AG09319 (cell line): ENCODE data around the gene SLC35F6.
A peak's percentile ranks its signal among the peaks of the same experiment; 100 is the strongest.

Source experiments
- DNase-seq: peaks from one replicate; pipeline ENCODE4 v3.0.0-alpha.2; 2010; ENCODE audit warnings: low read depth; ENCODE audit errors: extremely low read depth
- TF ChIP-seq, protein P1 (sequence below): IDR thresholded peaks from 2 replicates; pipeline ENCODE4 v1.5.1; 2011; ENCODE audit warnings: low read depth, mild to moderate bottlenecking, inconsistent platforms, low read length, moderate library complexity

The SLC35F6 gene

DNA sequence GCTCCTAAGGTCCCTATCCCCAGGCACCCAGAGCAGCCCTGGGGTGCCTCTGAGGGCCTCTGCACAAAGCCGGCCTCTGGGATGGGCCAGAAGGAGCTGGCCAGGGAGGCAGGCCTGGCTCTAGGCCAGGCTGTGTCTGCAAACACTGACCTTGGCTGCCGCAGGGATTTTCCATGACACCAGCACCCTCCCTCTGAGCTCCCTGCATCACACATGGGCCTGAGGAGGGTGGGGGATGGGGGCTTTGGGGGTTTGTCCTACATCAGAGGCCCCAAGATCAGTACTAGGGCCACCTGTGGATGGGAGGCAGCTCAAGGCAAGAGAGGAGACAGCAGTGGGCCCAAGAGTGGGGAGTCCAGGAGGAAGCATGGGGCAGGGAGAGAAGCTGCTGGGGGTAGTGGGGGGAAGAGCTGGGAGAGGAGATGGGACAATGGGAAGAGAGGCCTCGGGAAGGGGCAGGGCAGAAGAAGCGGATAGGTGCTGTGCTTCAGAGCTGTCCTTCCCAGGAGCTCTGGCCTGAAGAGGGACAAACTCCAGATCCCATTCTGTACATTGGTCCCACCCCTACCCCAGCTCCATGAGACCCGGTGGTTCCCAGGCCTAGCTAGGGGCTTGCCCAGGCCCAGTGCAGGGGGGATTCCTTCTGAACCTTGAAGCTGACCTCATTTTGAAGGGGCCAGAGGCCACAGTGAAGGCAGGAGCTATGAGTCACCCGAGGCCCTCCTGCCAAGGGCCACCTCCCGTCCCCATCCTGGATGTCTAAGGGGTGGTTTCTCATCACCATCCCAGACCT is 43.6 kb upstream of the SLC35F6 start:
- DNase-seq, result peak; percentile 73

DNA sequence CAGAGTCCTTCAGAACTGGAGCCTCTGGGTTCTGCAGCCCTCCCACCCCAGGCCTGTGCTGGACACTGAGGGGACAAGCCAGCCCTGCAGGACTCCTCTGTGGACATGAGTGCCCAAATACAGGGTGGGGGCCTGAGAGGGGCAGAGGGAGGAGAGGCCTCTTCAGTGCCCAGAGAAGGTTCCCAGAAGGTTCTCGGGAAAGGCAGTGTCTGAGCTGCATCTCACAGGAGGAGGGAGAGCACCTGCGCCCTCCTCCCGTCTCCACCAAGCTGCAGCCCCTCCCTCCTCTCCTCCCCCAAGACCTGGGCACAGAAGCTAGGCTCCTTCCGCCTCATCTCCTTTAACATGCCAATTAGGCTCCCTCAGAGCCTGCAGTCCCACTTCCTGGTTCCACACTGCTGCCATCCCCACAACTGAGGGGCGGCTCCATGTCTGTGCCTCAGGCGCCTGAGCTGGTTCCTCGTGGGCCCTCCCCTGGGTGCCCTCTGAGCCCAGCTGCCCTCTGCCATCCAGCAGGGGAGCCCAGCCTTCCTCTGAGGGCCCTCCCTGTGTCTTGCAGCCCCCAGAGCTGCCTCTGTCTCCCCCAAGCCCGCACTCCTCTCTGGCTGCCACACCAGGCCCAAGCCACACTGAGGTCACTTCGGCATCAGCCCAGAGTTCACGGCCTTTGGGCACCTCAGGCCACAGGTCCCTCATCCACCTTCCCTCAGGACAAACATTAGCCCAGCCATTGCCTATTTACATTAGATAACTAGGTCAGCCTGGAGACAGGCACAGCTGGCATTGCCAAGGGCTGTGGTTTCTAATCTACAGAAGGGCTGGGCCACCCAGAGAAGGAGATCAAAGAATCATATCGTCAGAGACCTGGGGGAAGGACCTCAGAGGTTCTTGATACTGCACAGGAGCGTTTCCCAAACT is 42.7 kb upstream of the SLC35F6 start:
- DNase-seq, result no peak
- TF ChIP-seq, protein P1, sequence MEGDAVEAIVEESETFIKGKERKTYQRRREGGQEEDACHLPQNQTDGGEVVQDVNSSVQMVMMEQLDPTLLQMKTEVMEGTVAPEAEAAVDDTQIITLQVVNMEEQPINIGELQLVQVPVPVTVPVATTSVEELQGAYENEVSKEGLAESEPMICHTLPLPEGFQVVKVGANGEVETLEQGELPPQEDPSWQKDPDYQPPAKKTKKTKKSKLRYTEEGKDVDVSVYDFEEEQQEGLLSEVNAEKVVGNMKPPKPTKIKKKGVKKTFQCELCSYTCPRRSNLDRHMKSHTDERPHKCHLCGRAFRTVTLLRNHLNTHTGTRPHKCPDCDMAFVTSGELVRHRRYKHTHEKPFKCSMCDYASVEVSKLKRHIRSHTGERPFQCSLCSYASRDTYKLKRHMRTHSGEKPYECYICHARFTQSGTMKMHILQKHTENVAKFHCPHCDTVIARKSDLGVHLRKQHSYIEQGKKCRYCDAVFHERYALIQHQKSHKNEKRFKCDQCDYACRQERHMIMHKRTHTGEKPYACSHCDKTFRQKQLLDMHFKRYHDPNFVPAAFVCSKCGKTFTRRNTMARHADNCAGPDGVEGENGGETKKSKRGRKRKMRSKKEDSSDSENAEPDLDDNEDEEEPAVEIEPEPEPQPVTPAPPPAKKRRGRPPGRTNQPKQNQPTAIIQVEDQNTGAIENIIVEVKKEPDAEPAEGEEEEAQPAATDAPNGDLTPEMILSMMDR, result no peak

More for the DNA sequence above, 43.6 kb upstream of the SLC35F6 start:
- TF ChIP-seq, protein P1, result no peak

DNA sequence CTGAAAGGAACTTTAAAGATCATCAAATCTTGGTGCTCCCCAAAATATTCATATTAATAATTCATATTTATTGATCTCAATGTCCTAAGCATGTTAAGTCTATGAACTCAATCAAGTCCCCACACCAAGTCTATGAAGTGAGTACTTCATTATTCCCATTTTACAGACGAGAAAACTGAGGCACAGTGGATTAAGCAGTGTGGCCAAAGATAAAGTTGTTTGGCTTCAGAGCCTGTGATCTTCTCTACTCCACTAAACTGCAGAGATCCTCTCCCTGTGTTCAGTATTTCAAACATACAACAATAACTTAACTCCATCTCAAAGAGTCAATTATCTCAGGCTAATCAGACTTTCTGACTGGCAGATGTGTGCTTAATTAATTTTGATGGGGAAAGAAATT is 41.8 kb upstream of the SLC35F6 start:
- no peak for DNase-seq
- TF ChIP-seq, protein P1, result no peak

DNA sequence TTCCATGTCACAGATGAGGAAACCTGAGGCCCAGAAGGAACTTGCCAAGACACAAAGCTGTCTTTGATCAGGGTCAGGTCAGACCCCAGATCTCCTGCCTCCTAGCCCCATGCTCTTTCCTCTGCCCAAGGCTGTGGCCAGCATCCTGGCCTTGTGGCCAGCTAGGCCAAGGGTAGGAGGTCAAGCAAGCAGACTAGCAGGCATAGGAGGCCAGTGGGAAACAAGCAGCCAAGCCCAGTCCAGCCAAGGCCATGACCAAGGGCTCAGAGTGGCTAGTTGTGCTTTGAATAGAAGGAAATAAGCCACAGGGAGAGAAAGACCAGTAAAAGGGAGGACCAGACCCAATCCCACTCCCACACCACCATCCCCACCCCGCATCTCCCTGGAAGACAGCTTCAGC is 41.2 kb upstream of the SLC35F6 start:
- DNase-seq, result no peak
- TF ChIP-seq, protein P1, result no peak

DNA sequence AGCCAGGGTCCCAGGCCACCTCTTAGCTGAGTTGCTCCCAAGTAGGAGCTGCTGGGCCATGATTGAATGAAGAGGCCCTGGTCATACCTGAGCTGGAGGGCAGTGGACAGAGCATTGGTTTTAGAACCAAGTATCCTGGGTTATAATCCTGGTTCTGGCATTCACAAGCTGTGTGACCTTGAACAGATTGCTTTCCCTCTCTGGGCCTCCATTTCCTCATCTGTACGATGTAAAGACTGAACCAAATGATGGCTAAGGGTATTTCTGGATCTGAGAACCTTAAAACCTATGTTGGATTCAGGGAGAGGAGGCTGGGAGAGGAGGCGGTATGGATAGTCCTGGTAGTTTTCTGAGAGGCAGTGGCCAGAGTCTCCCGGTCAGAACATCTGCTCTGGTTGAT is 40.6 kb upstream of the SLC35F6 start:
- no peak for DNase-seq
- TF ChIP-seq, protein P1, result no peak

DNA sequence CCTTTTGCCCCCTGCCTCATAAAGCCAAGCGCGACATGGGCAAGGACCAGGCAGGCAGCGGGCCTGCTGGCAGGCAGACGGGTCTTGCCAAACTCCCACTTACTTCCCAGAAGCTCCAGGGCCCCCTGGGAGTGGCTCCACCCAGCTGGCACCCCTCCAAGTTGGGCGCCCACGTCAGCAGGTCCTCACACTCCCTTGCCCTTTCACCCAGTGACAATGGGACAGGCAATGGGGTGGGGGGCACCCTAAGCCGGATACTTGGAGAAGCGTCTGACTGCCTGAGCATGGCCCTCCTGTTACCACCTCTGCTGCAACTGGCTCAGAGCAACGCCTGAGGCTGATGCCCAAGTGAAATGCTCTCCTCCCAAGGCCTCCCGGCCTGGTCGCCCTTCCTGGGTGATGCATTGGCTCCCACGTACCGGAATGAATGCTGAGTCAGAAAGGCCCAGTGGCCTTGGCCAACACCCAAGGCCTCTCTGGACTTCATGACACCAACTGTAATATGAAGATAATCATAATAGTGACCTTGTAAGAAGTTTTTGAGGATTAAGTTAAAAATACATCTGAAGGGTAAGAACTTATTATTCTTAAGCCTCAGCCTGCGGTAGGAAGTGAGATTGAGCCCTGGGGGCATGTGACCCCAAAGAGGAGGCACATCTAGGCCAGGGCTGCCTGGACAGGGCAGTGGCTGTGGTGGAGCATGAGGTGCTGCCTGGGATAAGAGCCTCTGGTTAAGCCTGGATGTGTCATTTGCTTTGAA is 39.9 kb upstream of the SLC35F6 start:
- TF ChIP-seq, protein P1, result no peak
- peak; percentile 47 for DNase-seq
